ENCODE measurements around the gene VPS13A.
"Not testable (repeated sequence)": the region's sequence is repeated elsewhere in the genome, so short reads cannot be mapped to it uniquely, and the experiment has no call there.

The VPS13A gene

GRCh38 chr9:77402286-77402685, 225.0 kb downstream of the VPS13A start:
- DNase-seq (ENCODE audit: insufficient read length) = no peak
- FAIRE-seq = no peak
- TF ChIP-seq POLR2AphosphoS5 (IDR thresholded peaks at IDR 0.05; ENCODE audit: low read depth, low read length) (no peak), TAF1 (IDR thresholded peaks at IDR 0.05; ENCODE audit: borderline replicate concordance, low read depth, low read length) (no peak), POLR2A (IDR thresholded peaks at IDR 0.05; ENCODE audit: low read depth, low read length) (no peak)

- no peak for DNase-seq (ENCODE audit: insufficient read length)
- FAIRE-seq = no peak
- no peak for TF ChIP-seq TAF1 (IDR thresholded peaks at IDR 0.05; ENCODE audit: borderline replicate concordance, low read depth, low read length)
- TF ChIP-seq POLR2A (IDR thresholded peaks at IDR 0.05; ENCODE audit: low read depth, low read length) = no peak
- TF ChIP-seq POLR2AphosphoS5 (IDR thresholded peaks at IDR 0.05; ENCODE audit: low read depth, low read length) = no peak
These were observed 225.9 kb downstream of the VPS13A start for GRCh38 chr9:77403239-77403638.

GRCh38 chr9:77408521-77408920, 231.2 kb downstream of the VPS13A start:
- DNase-seq (ENCODE audit: insufficient read length); FAIRE-seq: not testable (repeated sequence)

GRCh38 chr9:77417566-77417965, 240.2 kb downstream of the VPS13A start:
- DNase-seq (ENCODE audit: insufficient read length) (no peak), FAIRE-seq (no peak)
- TF ChIP-seq POLR2AphosphoS5 (IDR thresholded peaks at IDR 0.05; ENCODE audit: low read depth, low read length) = no peak
- no peak for TF ChIP-seq TAF1 (IDR thresholded peaks at IDR 0.05; ENCODE audit: borderline replicate concordance, low read depth, low read length)
- no peak for TF ChIP-seq POLR2A (IDR thresholded peaks at IDR 0.05; ENCODE audit: low read depth, low read length)

- FAIRE-seq (no peak), DNase-seq (ENCODE audit: insufficient read length) (no peak)
- TF ChIP-seq POLR2AphosphoS5 (IDR thresholded peaks at IDR 0.05; ENCODE audit: low read depth, low read length) = no peak
- no peak for TF ChIP-seq POLR2A (IDR thresholded peaks at IDR 0.05; ENCODE audit: low read depth, low read length)
- TF ChIP-seq TAF1 (IDR thresholded peaks at IDR 0.05; ENCODE audit: borderline replicate concordance, low read depth, low read length) = no peak
These were observed 240.9 kb downstream of the VPS13A start for GRCh38 chr9:77418226-77418625.

GRCh38 chr9:77420641-77421040, 243.3 kb downstream of the VPS13A start:
- DNase-seq (ENCODE audit: insufficient read length) = no peak
- FAIRE-seq = no peak
- TF ChIP-seq POLR2AphosphoS5 (IDR thresholded peaks at IDR 0.05; ENCODE audit: low read depth, low read length) (no peak), TAF1 (IDR thresholded peaks at IDR 0.05; ENCODE audit: borderline replicate concordance, low read depth, low read length) (no peak), POLR2A (IDR thresholded peaks at IDR 0.05; ENCODE audit: low read depth, low read length) (no peak)

GRCh38 chr9:77421506-77422265, 244.4 kb downstream of the VPS13A start:
- DNase-seq (ENCODE audit: insufficient read length) (no peak), FAIRE-seq (no peak)
- no peak for TF ChIP-seq TAF1 (IDR thresholded peaks at IDR 0.05; ENCODE audit: borderline replicate concordance, low read depth, low read length)
- TF ChIP-seq POLR2AphosphoS5 (IDR thresholded peaks at IDR 0.05; ENCODE audit: low read depth, low read length) = no peak
- no peak for TF ChIP-seq POLR2A (IDR thresholded peaks at IDR 0.05; ENCODE audit: low read depth, low read length)

- TF ChIP-seq TAF1 (IDR thresholded peaks at IDR 0.05; ENCODE audit: borderline replicate concordance, low read depth, low read length) (no peak), POLR2AphosphoS5 (IDR thresholded peaks at IDR 0.05; ENCODE audit: low read depth, low read length) (no peak), POLR2A (IDR thresholded peaks at IDR 0.05; ENCODE audit: low read depth, low read length) (no peak)
- DNase-seq (ENCODE audit: insufficient read length) (no peak), FAIRE-seq (no peak)
These were observed 245.6 kb downstream of the VPS13A start for GRCh38 chr9:77422969-77423368.

GRCh38 chr9:77423841-77424240, 246.5 kb downstream of the VPS13A start:
- TF ChIP-seq POLR2A (IDR thresholded peaks at IDR 0.05; ENCODE audit: low read depth, low read length) = no peak
- FAIRE-seq (no peak), DNase-seq (ENCODE audit: insufficient read length) (no peak)

GRCh38 chr9:77424993-77425392, 247.7 kb downstream of the VPS13A start:
- TF ChIP-seq POLR2AphosphoS5 (IDR thresholded peaks at IDR 0.05; ENCODE audit: low read depth, low read length) (no peak), POLR2A (IDR thresholded peaks at IDR 0.05; ENCODE audit: low read depth, low read length) (no peak), TAF1 (IDR thresholded peaks at IDR 0.05; ENCODE audit: borderline replicate concordance, low read depth, low read length) (no peak)
- DNase-seq (ENCODE audit: insufficient read length) (no peak), FAIRE-seq (no peak)

- TF ChIP-seq TAF1 (IDR thresholded peaks at IDR 0.05; ENCODE audit: borderline replicate concordance, low read depth, low read length) (no peak), POLR2AphosphoS5 (IDR thresholded peaks at IDR 0.05; ENCODE audit: low read depth, low read length) (no peak), POLR2A (IDR thresholded peaks at IDR 0.05; ENCODE audit: low read depth, low read length) (no peak)
- FAIRE-seq (no peak), DNase-seq (ENCODE audit: insufficient read length) (no peak)
These were observed 249.4 kb downstream of the VPS13A start for GRCh38 chr9:77426712-77427111.

GRCh38 chr9:77427256-77427927, 250.1 kb downstream of the VPS13A start:
- no peak for TF ChIP-seq TAF1 (IDR thresholded peaks at IDR 0.05; ENCODE audit: borderline replicate concordance, low read depth, low read length)
- no peak for TF ChIP-seq POLR2AphosphoS5 (IDR thresholded peaks at IDR 0.05; ENCODE audit: low read depth, low read length)
- TF ChIP-seq POLR2A (IDR thresholded peaks at IDR 0.05; ENCODE audit: low read depth, low read length) = no peak
- no peak for DNase-seq (ENCODE audit: insufficient read length)
- no peak for FAIRE-seq
